Vagina (tissue), 2 donors: ENCODE measurements around the gene AWAT1. TPM values are rescaled to one million over a fixed set of nuclear protein-coding genes. Genes with fewer than 3 reads are reported as not detected.

Experiments
- DNase-seq, 2 donors: peaks; one replicate each; pipeline ENCODE4 v3.0.0-alpha.2; 2017; ENCODE audit errors: extremely low spot score in 2 of 2
- H3K27ac ChIP-seq: fragments of 200-600 bp; sonication (generic); one replicate; pipeline ENCODE4 v1.5.1; 2019
- H3K27me3 ChIP-seq: fragments of 200-600 bp; sonication (generic); one replicate; pipeline ENCODE4 v1.5.1; 2019
- H3K36me3 ChIP-seq, 2 donors: fragments of 200-600 bp; sonication (generic); one replicate each; pipeline ENCODE4 v1.5.1; 2017 to 2019
- H3K4me1 ChIP-seq: fragments of 200-600 bp; sonication (generic); one replicate; pipeline ENCODE4 v1.5.1; 2019
- H3K4me3 ChIP-seq, 2 donors: fragments of 200-600 bp; sonication (generic); 1 replicate in 1 of 2; 2 replicates in 1 of 2; pipeline ENCODE4 v1.5.1; 2016 to 2019
- H3K9me3 ChIP-seq: fragments of 200-600 bp; sonication (generic); one replicate; pipeline ENCODE4 v1.5.1; 2019
- POLR2A ChIP-seq, 2 donors: fragments of 450-650 bp; IDR thresholded peaks; one replicate each; pipeline ENCODE4 v1.6.1; 2017; ENCODE audit warnings: antibody characterized with exemption in 2 of 2, mild to moderate bottlenecking in 2 of 2, moderate library complexity in 2 of 2
- POLR2AphosphoS5 ChIP-seq, 2 donors: sonication (generic); formaldehyde crosslinking; IDR thresholded peaks; one replicate each; pipeline ENCODE4 v1.9.0; 2017; ENCODE audit warnings: antibody characterized with exemption in 2 of 2, mild to moderate bottlenecking in 2 of 2, low read depth in 1 of 2; ENCODE audit not compliant: insufficient read depth in 1 of 2
- intact Hi-C: fragments of 100-400 bp; cut with DNase I; formaldehyde crosslinking; loops from one replicate; pipeline ENCODE4 v1.15.1; 2023
- small RNA-seq: library from RNA; depleted of rRNA; stranded (forward); fragments of <200 nt; gene quantifications from one replicate; pipeline ENCODE3, GENCODE V24; 2016
- total RNA-seq: library from RNA; depleted of rRNA; stranded (reverse); fragments of >200 nt; gene quantifications from one replicate; pipeline ENCODE4 v1.2.3, GENCODE V29; 2016
- TF ChIP-seq, protein P1 (sequence below), 3 experiments: fragments of 450-650 bp in 2 of 3; fragments of 200-600 bp in 1 of 3; sonication (generic) in 1 of 3; IDR thresholded peaks; one replicate each; pipeline ENCODE4 v1.5.1; 2017 to 2019; ENCODE audit warnings: antibody characterized with exemption in 3 of 3, mild to moderate bottlenecking in 2 of 3, moderate library complexity in 2 of 3

Gene AWAT1
- total RNA-seq, 1 donor from 2014 or later: not detected

DNA sequence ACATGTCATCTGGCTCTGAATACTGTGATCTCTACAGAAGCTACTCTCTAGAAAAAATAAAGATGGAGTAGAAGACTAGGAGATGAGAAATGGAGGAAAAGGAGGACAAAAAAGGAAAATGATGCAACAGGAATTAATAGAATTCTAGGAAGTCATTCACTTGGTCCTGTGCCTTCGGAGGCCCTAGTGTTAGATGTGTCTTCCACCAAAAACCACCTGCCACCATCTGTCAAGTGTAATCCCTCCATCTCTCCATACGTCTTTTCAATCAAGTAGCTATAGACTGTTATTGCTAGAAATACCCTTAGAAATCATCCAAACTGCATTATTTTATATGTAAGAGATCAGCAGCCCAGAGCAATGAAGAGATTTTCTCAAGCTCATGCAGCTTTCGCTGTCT is 44.6 kb downstream of the AWAT1 start:
- no peak overlapping the region for H3K4me3 ChIP-seq
- H3K9me3 ChIP-seq: no peaks in the 10 kb centered on the region
- intact Hi-C loops: no loop called here
- H3K27me3 ChIP-seq: no peaks in the 10 kb centered on the region
- DNase-seq: no peak
- H3K36me3 ChIP-seq: no peaks in the 10 kb centered on the region
- H3K27ac ChIP-seq: no peak overlapping the region
- TF ChIP-seq POLR2AphosphoS5 (IDR thresholded peaks at IDR 0.05; ENCODE audit: insufficient read depth in 1 of 2, low read depth in 1 of 2) (no peak), POLR2A (IDR thresholded peaks at IDR 0.05) (no peak)
- TF ChIP-seq, protein P1, sequence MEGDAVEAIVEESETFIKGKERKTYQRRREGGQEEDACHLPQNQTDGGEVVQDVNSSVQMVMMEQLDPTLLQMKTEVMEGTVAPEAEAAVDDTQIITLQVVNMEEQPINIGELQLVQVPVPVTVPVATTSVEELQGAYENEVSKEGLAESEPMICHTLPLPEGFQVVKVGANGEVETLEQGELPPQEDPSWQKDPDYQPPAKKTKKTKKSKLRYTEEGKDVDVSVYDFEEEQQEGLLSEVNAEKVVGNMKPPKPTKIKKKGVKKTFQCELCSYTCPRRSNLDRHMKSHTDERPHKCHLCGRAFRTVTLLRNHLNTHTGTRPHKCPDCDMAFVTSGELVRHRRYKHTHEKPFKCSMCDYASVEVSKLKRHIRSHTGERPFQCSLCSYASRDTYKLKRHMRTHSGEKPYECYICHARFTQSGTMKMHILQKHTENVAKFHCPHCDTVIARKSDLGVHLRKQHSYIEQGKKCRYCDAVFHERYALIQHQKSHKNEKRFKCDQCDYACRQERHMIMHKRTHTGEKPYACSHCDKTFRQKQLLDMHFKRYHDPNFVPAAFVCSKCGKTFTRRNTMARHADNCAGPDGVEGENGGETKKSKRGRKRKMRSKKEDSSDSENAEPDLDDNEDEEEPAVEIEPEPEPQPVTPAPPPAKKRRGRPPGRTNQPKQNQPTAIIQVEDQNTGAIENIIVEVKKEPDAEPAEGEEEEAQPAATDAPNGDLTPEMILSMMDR (IDR thresholded peaks at IDR 0.05): no peak
- H3K4me1 ChIP-seq: no peaks in the 10 kb centered on the region

DNA sequence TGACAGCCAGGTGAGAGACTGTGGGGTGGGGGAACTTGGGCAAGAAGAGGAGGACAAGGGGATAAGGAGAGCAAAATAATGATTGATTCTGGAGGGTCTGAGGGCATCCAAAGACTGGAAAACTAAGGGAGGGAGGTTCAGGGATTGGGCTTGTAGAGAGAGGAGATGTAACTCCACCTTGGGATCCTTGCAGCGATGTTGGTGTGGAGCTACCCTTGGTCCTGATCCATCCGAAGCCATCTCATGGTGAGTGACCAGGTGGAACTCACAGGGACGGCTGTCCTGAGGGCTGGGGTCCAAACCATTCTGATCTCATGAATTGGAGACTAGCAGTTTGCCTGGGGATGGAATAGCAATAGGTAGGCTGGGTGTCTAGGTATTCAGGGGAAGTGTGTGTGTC is 46.1 kb downstream of the AWAT1 start:
- Histone ChIP-seq H3K36me3 (peaks cover 0 to under 1% of the 10 kb centered on the region in 2 donors), H3K27ac (no peak overlapping the region), H3K4me1 (no peaks in the 10 kb centered on the region), H3K9me3 (no peaks in the 10 kb centered on the region), H3K27me3 (no peaks in the 10 kb centered on the region), H3K4me3 (no peak overlapping the region)
- DNase-seq: no peak
- TF ChIP-seq POLR2AphosphoS5 (IDR thresholded peaks at IDR 0.05; ENCODE audit: insufficient read depth in 1 of 2, low read depth in 1 of 2) (no peak), POLR2A (IDR thresholded peaks at IDR 0.05) (no peak)
- TF ChIP-seq, protein P1 (IDR thresholded peaks at IDR 0.05): no peak
- intact Hi-C loops: no loop called here

DNA sequence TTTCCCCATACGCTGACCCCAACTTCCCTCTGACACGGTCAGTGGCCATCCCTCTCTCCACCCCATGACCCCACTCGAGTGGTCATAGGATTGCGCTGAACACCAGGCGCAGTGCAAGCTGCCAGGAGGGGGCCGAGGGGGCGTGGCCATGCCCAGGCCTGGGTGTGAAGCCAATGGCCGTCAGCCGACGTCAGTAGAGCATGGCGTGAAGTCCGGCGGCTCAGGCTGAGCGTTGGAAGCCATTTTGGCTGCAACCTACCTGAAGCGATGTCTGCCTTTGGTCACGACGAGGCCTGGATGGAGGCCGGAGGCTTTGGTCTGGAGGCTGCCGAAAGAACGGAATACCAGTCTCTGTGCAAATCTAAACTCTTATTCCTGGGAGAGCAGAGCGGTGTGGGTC is 47.5 kb downstream of the AWAT1 start, which contains the start of gene RAB41:
TSS of gene RAB41 (plus strand) at position 222 of the 400 bp plus-strand sequence. CDS start at position 268, 46 bp downstream.
- H3K4me1 ChIP-seq: no peaks in the 10 kb centered on the region
- H3K9me3 ChIP-seq: no peaks in the 10 kb centered on the region
- intact Hi-C loops: no loop called here
- TF ChIP-seq POLR2A (IDR thresholded peaks at IDR 0.05) (no peak), POLR2AphosphoS5 (IDR thresholded peaks at IDR 0.05; ENCODE audit: insufficient read depth in 1 of 2, low read depth in 1 of 2) (no peak)
- TF ChIP-seq, protein P1 (IDR thresholded peaks at IDR 0.05): no peak
- H3K27me3 ChIP-seq: no peaks in the 10 kb centered on the region
- no peak within 1 kb of the TSS for H3K4me3 ChIP-seq
- H3K27ac ChIP-seq: no peak within 1 kb of the TSS
- H3K36me3 ChIP-seq: peaks cover 0 to 3% of the 10 kb centered on the region in 2 donors
- no peak for DNase-seq

DNA sequence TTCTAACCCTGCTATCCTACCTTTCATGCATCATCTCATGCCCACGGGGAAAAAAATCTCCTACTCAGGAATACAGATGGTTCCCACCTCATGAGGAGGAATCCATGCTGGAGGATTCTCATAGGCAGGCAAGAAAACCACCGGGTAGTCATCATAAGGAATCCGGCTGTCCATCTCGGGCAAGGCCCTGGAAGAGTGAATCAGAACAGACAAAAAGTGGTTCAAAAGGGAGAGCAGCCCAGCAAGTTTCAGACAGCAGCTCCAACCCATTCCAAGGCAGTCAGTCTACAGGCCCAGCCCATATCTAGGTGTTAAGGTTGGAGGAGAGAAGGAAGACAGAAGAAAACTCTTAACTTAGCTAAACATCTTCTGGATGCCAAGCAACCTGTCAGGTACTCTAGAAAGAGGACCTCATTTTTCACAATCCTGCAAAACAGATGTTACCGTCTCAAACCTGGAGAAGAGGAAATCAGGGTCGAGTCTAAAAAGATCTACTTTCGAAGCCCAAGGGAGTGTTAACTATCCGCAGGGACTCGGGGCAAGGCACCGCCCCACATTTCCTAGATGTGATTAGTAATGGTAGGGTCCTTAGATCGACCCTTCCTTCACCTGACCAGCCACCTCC is 54.8 kb downstream of the AWAT1 start:
- DNase-seq: no peak
- Histone ChIP-seq H3K4me1 (peaks cover 9% of the 10 kb centered on the region), H3K9me3 (no peaks in the 10 kb centered on the region), H3K4me3 (peak overlapping the region; percentile 34 to 49), H3K27me3 (no peaks in the 10 kb centered on the region), H3K36me3 (peaks cover 0 to 3% of the 10 kb centered on the region in 2 donors), H3K27ac (peak overlapping the region; percentile 70)
- intact Hi-C loops: no loop called here
- TF ChIP-seq POLR2A (IDR thresholded peaks at IDR 0.05) (no peak), POLR2AphosphoS5 (IDR thresholded peaks at IDR 0.05; ENCODE audit: insufficient read depth in 1 of 2, low read depth in 1 of 2) (no peak)
- TF ChIP-seq, protein P1 (IDR thresholded peaks at IDR 0.05): no peak

Small RNAs within 50 kb of the gene (small RNA-seq; reads per million reads assigned to genes)
- not detected for gene RNA5SP507

Other genes with a start within 250 kb of the AWAT1 start
- not detected for gene AWAT2, start 184.7 kb upstream of the AWAT1 start, total RNA-seq
- not detected for gene OTUD6A, start 172.2 kb upstream of the AWAT1 start, total RNA-seq
- 43.2 TPM for gene IGBP1, start 101.2 kb upstream of the AWAT1 start, total RNA-seq
- gene DGAT2L6, start 57.2 kb upstream of the AWAT1 start, total RNA-seq: not detected
- gene P2RY4, start 25.5 kb downstream of the AWAT1 start, total RNA-seq: not detected
- gene ARR3, start 33.7 kb downstream of the AWAT1 start, total RNA-seq: not detected
- gene RAB41, start 47.5 kb downstream of the AWAT1 start, total RNA-seq: not detected
- 33.4 TPM for gene PDZD11, start 55.3 kb downstream of the AWAT1 start, total RNA-seq
- gene KIF4A, start 55.4 kb downstream of the AWAT1 start, total RNA-seq: 2.2 TPM
- not detected for gene GDPD2, start 188.7 kb downstream of the AWAT1 start, total RNA-seq
- gene DLG3, start 210.2 kb downstream of the AWAT1 start, total RNA-seq: 27.0 TPM